Measurements from ENCODE around the gene NUMB. TPM values are rescaled to one million over a fixed set of nuclear protein-coding genes. Genes with fewer than 3 reads are reported as not detected.

Gene NUMB
- total and polyA plus RNA-seq, 2 donors (not counting 3 experiments of a cell fraction or from before 2014, with no cell fraction given): 128 to 164 TPM

DNA sequence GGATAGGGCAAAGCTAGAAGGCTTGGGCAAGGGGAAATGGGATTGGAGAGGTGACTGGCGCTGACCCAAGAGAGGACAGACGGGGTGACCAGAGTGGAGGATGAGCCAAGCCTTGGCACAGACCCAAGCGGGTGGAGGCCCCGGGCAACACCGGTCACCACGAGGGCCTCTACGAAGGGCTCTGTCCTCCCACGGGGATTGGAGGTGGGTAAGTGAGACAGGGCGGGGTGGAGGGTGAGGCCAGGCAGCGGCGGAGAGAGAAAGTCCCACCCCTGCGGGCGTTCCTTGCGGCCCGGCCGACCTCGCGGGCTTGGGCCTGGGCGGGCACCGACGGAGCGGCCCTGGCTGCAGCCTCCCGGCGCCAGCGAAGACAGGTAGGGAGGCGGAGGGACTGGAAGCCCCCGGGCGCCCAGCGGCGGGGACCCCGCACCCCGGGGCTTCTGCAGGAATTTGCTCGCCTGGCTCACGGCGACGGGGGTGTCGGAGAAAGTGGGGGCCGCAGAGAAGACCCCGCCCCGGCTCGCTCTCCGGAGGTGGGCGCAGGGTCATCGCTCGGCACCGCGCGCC lies 221.0 kb downstream of the NUMB start, which contains the start of gene PAPLN:
TSS of gene PAPLN (plus strand) at position 288 of the 567 bp plus-strand sequence. CDS start 2,273 bp downstream, outside the sequence.
- ChIA-PET CTCF (interaction anchor here (1.5 kb wide), 2 partner anchors 58 to 64 kb away, joined by 3 to 8 read pairs; no protein-coding TSS in a partner anchor), POLR2A (no interaction called here)
- Histone ChIP-seq H3K27ac (ENCODE audit: insufficient read depth, low read depth, low read length) (no peak within 1 kb of the TSS), H3K4me3 (replicated peaks in 1 of 3; ENCODE audit: insufficient read depth in 1 of 3, low read depth in 1 of 3, low read length in 3 of 3) (peak within 1 kb of the TSS in 2 of 3 experiments; percentile 34 to 44), H3K4me2 (ENCODE audit: insufficient read depth, low read length) (peak within 1 kb of the TSS; percentile 43), H3K9me1 (replicated peaks; ENCODE audit: control insufficient read depth, extremely low read depth, insufficient read depth, low read length) (no peaks in the 10 kb centered on the region), H3K9me3 (replicated peaks; ENCODE audit: control insufficient read depth, insufficient read depth, low read length) (no peaks in the 10 kb centered on the region), H2AFZ (ENCODE audit: low read depth, low read length) (peak within 1 kb of the TSS; percentile 44), H4K20me1 (replicated peaks; ENCODE audit: control insufficient read depth, extremely low read depth, insufficient read depth, low read length) (no peaks in the 10 kb centered on the region), H3K27me3 (ENCODE audit: control insufficient read depth in 2 of 2, insufficient read depth in 2 of 2, low read length in 2 of 2) (peaks cover 5 to 6% of the 10 kb centered on the region in 2 experiments), H3K4me1 (ENCODE audit: control insufficient read depth, extremely low read depth, insufficient read depth, low read length) (peaks cover 29% of the 10 kb centered on the region), H3K36me3 (ENCODE audit: control insufficient read depth in 2 of 2, extremely low read depth in 1 of 2, insufficient read depth in 2 of 2, low read length in 2 of 2) (no peaks in the 10 kb centered on the region), H3K79me2 (ENCODE audit: control insufficient read depth, insufficient read depth, low read length) (no peaks in the 10 kb centered on the region), H3K9ac (replicated peaks; ENCODE audit: extremely low read depth, insufficient read depth, low read length) (no peak within 1 kb of the TSS)
- intact Hi-C loops (cut with micrococcal nuclease): no loop called here
- TF ChIP-seq EZH2 (IDR thresholded peaks at IDR 0.05; ENCODE audit: borderline replicate concordance, low read depth, low read length, severe bottlenecking) (peak; percentile 58), POLR2A (IDR thresholded peaks at IDR 0.05; ENCODE audit: low read depth, low read length) (no peak)
- BruUV-seq (replicated peaks): no TSS peak
- FAIRE-seq (no peak), DNase-seq (ENCODE audit: low read depth, low spot score) (no peak)
- dilution Hi-C loops (cut with MboI; ENCODE audit: extremely low pct_ligation_motif_present, low sequenced_read_pairs): no loop called here

DNA sequence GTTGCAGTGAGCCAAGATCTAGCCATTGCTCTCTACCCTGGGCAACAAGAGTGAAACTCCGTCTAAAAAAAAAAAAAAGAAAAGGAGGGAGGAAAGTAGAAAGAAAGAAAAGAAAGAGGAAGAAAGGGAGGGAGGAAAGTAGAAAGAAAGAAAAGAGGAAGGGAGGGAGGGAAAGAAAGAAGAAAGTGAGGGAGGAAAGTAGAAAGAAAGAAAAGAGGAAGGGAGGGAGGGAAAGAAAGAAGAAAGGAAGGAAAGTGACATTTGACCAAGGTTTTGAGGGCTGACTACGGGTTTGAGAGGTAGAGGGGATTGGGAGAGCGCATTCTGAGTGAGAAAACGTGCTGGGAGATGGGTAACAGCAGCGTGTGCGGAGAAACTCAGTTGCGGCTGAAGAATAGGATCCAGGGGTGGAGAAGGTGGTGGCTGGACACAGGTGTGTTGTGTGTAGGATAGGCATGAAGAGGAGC lies 221.6 kb downstream of the NUMB start:
- H4K20me1 ChIP-seq (replicated peaks; ENCODE audit: control insufficient read depth, extremely low read depth, insufficient read depth, low read length): no peaks in the 10 kb centered on the region
- DNase-seq (ENCODE audit: low read depth, low spot score) (no peak), FAIRE-seq (no peak)
- H3K27ac ChIP-seq (ENCODE audit: insufficient read depth, low read depth, low read length): no peak overlapping the region
- H3K4me3 ChIP-seq (replicated peaks in 1 of 3; ENCODE audit: insufficient read depth in 1 of 3, low read depth in 1 of 3, low read length in 3 of 3): no peak overlapping the region
- H3K36me3 ChIP-seq (ENCODE audit: control insufficient read depth in 2 of 2, extremely low read depth in 1 of 2, insufficient read depth in 2 of 2, low read length in 2 of 2): no peaks in the 10 kb centered on the region
- ChIA-PET POLR2A (no interaction called here), CTCF (no interaction called here)
- peaks cover 34% of the 10 kb centered on the region for H3K4me1 ChIP-seq (ENCODE audit: control insufficient read depth, extremely low read depth, insufficient read depth, low read length)
- H3K9me1 ChIP-seq (replicated peaks; ENCODE audit: control insufficient read depth, extremely low read depth, insufficient read depth, low read length): no peaks in the 10 kb centered on the region
- H2AFZ ChIP-seq (ENCODE audit: low read depth, low read length): no peak overlapping the region
- dilution Hi-C loops (cut with MboI; ENCODE audit: extremely low pct_ligation_motif_present, low sequenced_read_pairs): no loop called here
- peaks cover 5 to 6% of the 10 kb centered on the region in 2 experiments for H3K27me3 ChIP-seq (ENCODE audit: control insufficient read depth in 2 of 2, insufficient read depth in 2 of 2, low read length in 2 of 2)
- no peaks in the 10 kb centered on the region for H3K9me3 ChIP-seq (replicated peaks; ENCODE audit: control insufficient read depth, insufficient read depth, low read length)
- no peaks in the 10 kb centered on the region for H3K79me2 ChIP-seq (ENCODE audit: control insufficient read depth, insufficient read depth, low read length)
- intact Hi-C loops (cut with micrococcal nuclease): no loop called here
- no TSS peak for BruUV-seq (replicated peaks)
- H3K4me2 ChIP-seq (ENCODE audit: insufficient read depth, low read length): no peak overlapping the region
- TF ChIP-seq FOS (IDR thresholded peaks at IDR 0.05; ENCODE audit: borderline replicate concordance, insufficient read depth, low read length) (no peak), MYC (IDR thresholded peaks at IDR 0.05; ENCODE audit: low read depth, low read length) (no peak), POLR2A (IDR thresholded peaks at IDR 0.05; ENCODE audit: low read depth, low read length) (no peak), JUN (IDR thresholded peaks at IDR 0.05; ENCODE audit: borderline replicate concordance, insufficient read depth, insufficient read length, low read depth) (no peak), EZH2 (IDR thresholded peaks at IDR 0.05; ENCODE audit: borderline replicate concordance, low read depth, low read length, severe bottlenecking) (no peak), POLR2AphosphoS5 (IDR thresholded peaks at IDR 0.05; ENCODE audit: insufficient read depth, low read depth, low read length) (no peak), GATA2 (IDR thresholded peaks at IDR 0.05; ENCODE audit: insufficient read depth, insufficient read length, low read depth, low read length) (no peak)
- TF ChIP-seq, protein P1, sequence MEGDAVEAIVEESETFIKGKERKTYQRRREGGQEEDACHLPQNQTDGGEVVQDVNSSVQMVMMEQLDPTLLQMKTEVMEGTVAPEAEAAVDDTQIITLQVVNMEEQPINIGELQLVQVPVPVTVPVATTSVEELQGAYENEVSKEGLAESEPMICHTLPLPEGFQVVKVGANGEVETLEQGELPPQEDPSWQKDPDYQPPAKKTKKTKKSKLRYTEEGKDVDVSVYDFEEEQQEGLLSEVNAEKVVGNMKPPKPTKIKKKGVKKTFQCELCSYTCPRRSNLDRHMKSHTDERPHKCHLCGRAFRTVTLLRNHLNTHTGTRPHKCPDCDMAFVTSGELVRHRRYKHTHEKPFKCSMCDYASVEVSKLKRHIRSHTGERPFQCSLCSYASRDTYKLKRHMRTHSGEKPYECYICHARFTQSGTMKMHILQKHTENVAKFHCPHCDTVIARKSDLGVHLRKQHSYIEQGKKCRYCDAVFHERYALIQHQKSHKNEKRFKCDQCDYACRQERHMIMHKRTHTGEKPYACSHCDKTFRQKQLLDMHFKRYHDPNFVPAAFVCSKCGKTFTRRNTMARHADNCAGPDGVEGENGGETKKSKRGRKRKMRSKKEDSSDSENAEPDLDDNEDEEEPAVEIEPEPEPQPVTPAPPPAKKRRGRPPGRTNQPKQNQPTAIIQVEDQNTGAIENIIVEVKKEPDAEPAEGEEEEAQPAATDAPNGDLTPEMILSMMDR (IDR thresholded peaks at IDR 0.05; ENCODE audit: extremely low read depth in 1 of 2, insufficient read depth in 1 of 2, low read depth in 1 of 2, low read length in 2 of 2): no peak
- TF ChIP-seq, protein P2, sequence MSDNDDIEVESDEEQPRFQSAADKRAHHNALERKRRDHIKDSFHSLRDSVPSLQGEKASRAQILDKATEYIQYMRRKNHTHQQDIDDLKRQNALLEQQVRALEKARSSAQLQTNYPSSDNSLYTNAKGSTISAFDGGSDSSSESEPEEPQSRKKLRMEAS (IDR thresholded peaks at IDR 0.05; ENCODE audit: insufficient read depth, insufficient read length): no peak
- H3K9ac ChIP-seq (replicated peaks; ENCODE audit: extremely low read depth, insufficient read depth, low read length): no peak overlapping the region

Measured in endothelial cell of umbilical vein (primary cell).